Right ventricle myocardium inferior (tissue), 1 donor: ENCODE measurements around the gene BRME1. TPM values are rescaled to one million over a fixed set of nuclear protein-coding genes. Genes with fewer than 3 reads are reported as not detected.
A peak's percentile ranks its signal among the peaks of the same experiment; 100 is the strongest.

ENCODE experiments used
- ATAC-seq: fragments of 200-7000 bp; cut with Tn5 transposase; one replicate; pipeline ENCODE4 v1.9.1; 2020; ENCODE audit warnings: mild to moderate bottlenecking, moderate library complexity
- DNase-seq: peaks from one replicate; pipeline ENCODE4 v3.0.0; 2021; ENCODE audit errors: missing footprints
- intact Hi-C: fragments of 100-400 bp; cut with DNase I; formaldehyde crosslinking; loops from one replicate; pipeline ENCODE4 v1.11.0; 2022
- total RNA-seq: library from RNA; stranded (reverse); fragmentation: NEBNext Ultra II Directional; extraction: Animal tissue kit (Norgen Biotek cat#: 25700); gene quantifications from one replicate; pipeline ENCODE4 v1.2.1, GENCODE V29; 2021
- donor health status: DM: no; HTN: yes; CAD: no; lungs with severe emphysema.

The BRME1 gene
- total RNA-seq, 1 donor from 2014 or later, result 0.76 TPM

- DNase-seq (no peak), ATAC-seq (peak; percentile 37)
- intact Hi-C loops, result no loop called here
Observed at GRCh38 chr19:13899912-13900584, 5.9 kb downstream of the BRME1 start.

GRCh38 chr19:13899393-13899792, 6.5 kb downstream of the BRME1 start:
- DNase-seq (no peak), ATAC-seq (no peak)
- intact Hi-C loops, result no loop called here

- DNase-seq (no peak), ATAC-seq (no peak)
- intact Hi-C loops, result no loop called here
Observed at GRCh38 chr19:13896227-13896626, 9.7 kb downstream of the BRME1 start.

- DNase-seq, result no peak
- no peak for ATAC-seq
- intact Hi-C loops, result no loop called here
Observed at GRCh38 chr19:13894552-13894951, 11.4 kb downstream of the BRME1 start.

GRCh38 chr19:13892870-13893269, 13.0 kb downstream of the BRME1 start:
- DNase-seq (no peak), ATAC-seq (no peak)
- intact Hi-C loops, result no loop called here

- no peak for DNase-seq
- no peak for ATAC-seq
- intact Hi-C loops, result no loop called here
Observed at GRCh38 chr19:13890136-13890535, 15.8 kb downstream of the BRME1 start.

GRCh38 chr19:13888281-13888680, 17.6 kb downstream of the BRME1 start:
- no peak for DNase-seq
- no peak for ATAC-seq
- intact Hi-C loops, result no loop called here

- intact Hi-C loops, result no loop called here
- DNase-seq (no peak), ATAC-seq (no peak)
Observed at GRCh38 chr19:13887517-13887916, 18.4 kb downstream of the BRME1 start.

- DNase-seq (no peak), ATAC-seq (no peak)
- intact Hi-C loops, result no loop called here
Observed at GRCh38 chr19:13887018-13887436, 18.9 kb downstream of the BRME1 start.

- no peak for ATAC-seq
- DNase-seq, result no peak
- intact Hi-C loops, result no loop called here
Observed at GRCh38 chr19:13885826-13886365, 20.0 kb downstream of the BRME1 start.

GRCh38 chr19:13884726-13885591, 21.0 kb downstream of the BRME1 start:
- no peak for DNase-seq
- no peak for ATAC-seq
- intact Hi-C loops, result no loop called here

GRCh38 chr19:13883516-13884064, 22.3 kb downstream of the BRME1 start:
- ATAC-seq (no peak), DNase-seq (no peak)
- intact Hi-C loops, result no loop called here

- no peak for ATAC-seq
- intact Hi-C loops, result no loop called here
Observed at GRCh38 chr19:13882836-13883235, 23.1 kb downstream of the BRME1 start.

GRCh38 chr19:13882419-13882795, 23.5 kb downstream of the BRME1 start:
- ATAC-seq, result no peak
- no peak for DNase-seq
- intact Hi-C loops, result no loop called here

More at GRCh38 chr19:13882836-13883235, 23.1 kb downstream of the BRME1 start:
- DNase-seq, result no peak

- no peak for DNase-seq
- intact Hi-C loops, result loop anchor here (2.0 kb wide), 1 partner anchor 161 kb away; no protein-coding TSS in a partner anchor
- ATAC-seq, result no peak
Observed at GRCh38 chr19:13881692-13882418, 24.1 kb downstream of the BRME1 start.

GRCh38 chr19:13881251-13881691, 24.6 kb downstream of the BRME1 start:
- ATAC-seq, result no peak
- intact Hi-C loops, result loop anchor here (2.0 kb wide), 1 partner anchor 162 kb away; no protein-coding TSS in a partner anchor

GRCh38 chr19:13880059-13881043, 25.6 kb downstream of the BRME1 start:
- intact Hi-C loops, result loop anchor here (1.0 to 2.0 kb wide), 2 partner anchors 162 to 192 kb away; partner anchors contain the start of gene MISP3
- peak; percentile 99 for DNase-seq
- ATAC-seq, result peak; percentile 97

More at GRCh38 chr19:13881251-13881691, 24.6 kb downstream of the BRME1 start:
- no peak for DNase-seq

- ATAC-seq, result no peak
- intact Hi-C loops, result no loop called here
Observed at GRCh38 chr19:13877303-13877702, 28.6 kb downstream of the BRME1 start.

More at GRCh38 chr19:13877303-13877702, 28.6 kb downstream of the BRME1 start:
- no peak for DNase-seq
